ENCODE results near the gene MBNL2.

MBNL2 gene

GRCh38 chr13:97403893-97404750 is 182.0 kb downstream of the MBNL2 start:
- no peak for DNase-seq (ENCODE audit: low read depth in 1 of 2, low spot score in 1 of 2)

- no peak for DNase-seq (ENCODE audit: low read depth in 1 of 2, low spot score in 1 of 2)
Observed at GRCh38 chr13:97407540-97407939, 185.4 kb downstream of the MBNL2 start.

DNA sequence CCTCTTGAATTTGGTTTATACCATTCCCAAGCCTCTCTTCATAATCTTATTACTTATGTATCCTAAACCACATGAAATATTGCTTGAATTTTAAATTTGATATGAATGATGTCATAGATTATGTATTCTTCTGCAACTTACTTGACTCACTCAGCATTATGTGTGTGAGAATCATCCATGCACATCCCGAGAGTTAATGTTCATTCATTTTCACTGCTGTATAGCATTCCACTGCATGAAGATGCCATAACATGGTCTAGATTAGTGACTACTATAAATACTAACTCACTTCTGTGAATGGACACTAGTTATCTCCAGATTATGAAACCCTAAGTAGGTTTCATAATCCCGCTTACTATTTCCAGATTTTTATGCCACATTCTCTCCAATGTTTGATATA is 186.8 kb downstream of the MBNL2 start:
- no peak for DNase-seq (ENCODE audit: low read depth in 1 of 2, low spot score in 1 of 2)

- DNase-seq (ENCODE audit: low read depth in 1 of 2, low spot score in 1 of 2): no peak
Observed at GRCh38 chr13:97411984-97412383, 189.9 kb downstream of the MBNL2 start.

GRCh38 chr13:97413694-97414093 is 191.6 kb downstream of the MBNL2 start:
- DNase-seq (ENCODE audit: low read depth in 1 of 2, low spot score in 1 of 2): no peak

DNA sequence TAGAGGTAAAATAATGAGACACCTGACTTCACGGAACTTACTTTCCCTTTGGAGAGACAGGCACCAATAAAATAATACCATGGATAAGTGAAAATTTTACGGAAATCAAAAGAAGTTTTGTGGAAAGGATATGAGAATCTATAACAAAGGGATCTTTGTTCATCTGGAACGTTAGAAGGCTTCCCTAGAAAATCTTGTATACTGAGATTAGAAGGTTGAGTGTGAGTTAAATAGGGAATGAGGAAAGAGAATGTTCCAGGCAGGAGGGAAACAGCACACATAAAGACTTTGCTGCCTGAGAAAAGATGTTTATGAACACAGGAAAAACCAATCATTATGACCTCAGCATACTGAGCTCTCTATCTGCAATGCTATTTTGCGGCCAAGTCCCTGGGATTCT is 192.3 kb downstream of the MBNL2 start:
- DNase-seq (ENCODE audit: low read depth in 1 of 2, low spot score in 1 of 2): no peak

GRCh38 chr13:97417698-97418097 is 195.6 kb downstream of the MBNL2 start:
- DNase-seq (ENCODE audit: low read depth in 1 of 2, low spot score in 1 of 2): no peak

GRCh38 chr13:97422118-97423054 is 200.3 kb downstream of the MBNL2 start:
- no peak for DNase-seq (ENCODE audit: low read depth in 1 of 2, low spot score in 1 of 2)

DNA sequence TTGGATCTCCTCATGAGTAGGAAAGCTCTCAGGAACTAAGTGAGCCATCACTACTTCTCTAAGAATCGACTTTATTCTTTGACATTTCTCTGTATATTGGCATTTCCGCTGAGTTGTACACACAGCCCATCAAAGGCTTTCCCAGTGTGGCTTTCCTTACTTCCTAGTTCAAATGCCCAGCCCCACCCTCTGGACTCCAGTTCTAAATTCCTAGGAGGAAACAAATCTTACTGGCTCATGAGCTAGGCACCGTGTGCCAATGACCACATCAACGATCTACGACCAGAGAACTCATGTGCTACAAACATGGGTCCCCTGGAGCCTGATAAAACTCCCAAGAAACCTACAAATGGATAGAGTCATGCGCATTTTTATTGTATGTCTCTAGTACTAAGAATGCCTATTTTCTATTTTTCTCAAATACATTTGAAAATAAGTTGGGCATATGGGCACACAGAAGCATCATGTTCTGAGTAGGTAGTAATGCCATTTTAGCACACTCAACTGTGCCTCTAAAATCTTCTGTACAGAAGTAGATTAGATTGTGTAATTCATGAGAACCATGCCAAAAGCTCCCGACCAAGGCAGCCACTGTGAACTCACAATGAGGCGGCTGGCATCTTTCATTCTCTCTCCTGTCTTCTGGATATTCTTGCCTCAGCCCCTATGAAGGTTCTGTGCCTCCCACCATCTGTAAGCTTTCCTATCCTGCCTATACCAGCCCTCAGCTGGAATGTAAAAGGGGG is 201.3 kb downstream of the MBNL2 start:
- DNase-seq (ENCODE audit: low read depth in 1 of 2, low spot score in 1 of 2): no peak

GRCh38 chr13:97425590-97425989 is 203.5 kb downstream of the MBNL2 start:
- no peak for DNase-seq (ENCODE audit: low read depth in 1 of 2, low spot score in 1 of 2)

GRCh38 chr13:97426695-97427094 is 204.6 kb downstream of the MBNL2 start:
- DNase-seq (ENCODE audit: low read depth in 1 of 2, low spot score in 1 of 2): no peak

DNA sequence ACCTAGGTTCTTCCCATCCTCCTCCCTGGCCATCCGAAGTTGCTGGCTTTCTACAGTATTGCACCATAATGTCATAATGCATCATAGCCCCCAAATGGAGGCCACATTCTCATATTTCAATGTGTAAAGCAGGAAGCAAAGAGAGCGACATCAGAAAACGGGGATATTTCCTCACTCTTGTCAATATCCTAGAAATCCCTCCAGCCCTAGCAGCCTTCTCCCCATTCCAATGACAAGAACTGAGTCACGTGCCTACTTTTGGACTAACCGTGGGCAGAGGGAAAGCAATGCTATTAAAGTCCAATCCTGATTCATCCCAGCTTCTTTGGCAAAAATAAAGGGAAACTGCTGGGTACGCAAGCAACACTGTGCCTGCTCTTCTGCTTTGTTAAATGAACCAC is 207.5 kb downstream of the MBNL2 start:
- DNase-seq (ENCODE audit: low read depth in 1 of 2, low spot score in 1 of 2): no peak

DNA sequence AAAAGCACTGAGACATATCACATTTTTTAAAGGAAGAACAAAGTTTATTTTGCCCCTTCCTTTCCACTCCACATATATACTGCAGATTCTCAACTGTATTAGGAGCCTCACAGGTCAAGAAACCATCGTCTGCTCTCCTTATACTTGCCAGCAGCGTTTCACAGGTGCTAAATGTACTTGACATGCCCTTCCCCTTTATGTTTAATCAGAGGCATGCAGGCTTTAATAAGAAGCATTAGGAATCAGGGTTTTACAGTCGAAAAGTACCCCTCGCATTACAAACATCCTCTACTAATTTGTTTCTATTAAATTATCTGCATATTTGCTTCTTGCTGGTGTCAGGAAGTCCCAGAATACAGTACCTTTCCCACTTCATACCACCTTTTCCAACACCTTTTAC is 208.2 kb downstream of the MBNL2 start:
- DNase-seq (ENCODE audit: low read depth in 1 of 2, low spot score in 1 of 2): no peak

- no peak for DNase-seq (ENCODE audit: low read depth in 1 of 2, low spot score in 1 of 2)
Observed at GRCh38 chr13:97431171-97431764, 209.1 kb downstream of the MBNL2 start.

DNA sequence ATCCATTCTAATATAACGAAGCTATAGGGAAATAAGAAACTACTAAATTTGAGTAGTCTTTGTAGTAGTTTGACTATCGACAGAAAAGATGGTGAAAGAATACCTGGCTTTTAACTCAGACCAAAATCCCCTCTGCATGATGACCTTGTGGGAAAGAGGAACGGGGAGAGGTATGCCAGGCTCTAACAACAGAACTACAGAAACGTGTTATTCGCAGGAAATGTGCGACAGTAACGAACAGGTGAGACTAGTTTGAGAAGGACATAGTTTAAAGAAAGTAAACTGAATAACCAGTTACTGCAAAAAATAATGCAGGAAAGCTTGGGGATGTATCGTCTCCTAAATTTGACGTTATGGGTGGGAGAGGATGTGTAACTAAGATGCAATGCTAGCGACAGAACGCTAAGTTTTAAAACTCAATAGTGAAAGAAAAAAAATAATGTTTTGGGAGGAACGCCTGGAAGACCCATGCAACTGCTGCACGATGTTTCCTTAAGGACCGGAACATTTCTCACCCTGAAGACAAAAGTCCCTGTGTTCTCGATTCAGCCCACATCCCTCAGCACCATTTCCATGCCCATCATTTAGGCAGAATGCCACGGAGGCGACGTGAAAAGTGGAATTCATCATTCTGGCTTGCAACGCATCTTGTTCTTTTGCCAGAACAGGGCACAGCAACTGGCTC is 210.2 kb downstream of the MBNL2 start:
- DNase-seq (ENCODE audit: low read depth in 1 of 2, low spot score in 1 of 2): no peak

GRCh38 chr13:97432917-97433726 is 211.0 kb downstream of the MBNL2 start:
- DNase-seq (ENCODE audit: low read depth in 1 of 2, low spot score in 1 of 2): peak; percentile 93 to 98

- peak; percentile 76 to 79 for DNase-seq (ENCODE audit: low read depth in 1 of 2, low spot score in 1 of 2)
Observed at GRCh38 chr13:97433727-97434396, 211.7 kb downstream of the MBNL2 start, which contains the start of gene RAP2A. Gene RAP2A, plus strand, starts transcription at chr13:97434169. Its CDS starts 302 bp downstream, at chr13:97434471.

DNA sequence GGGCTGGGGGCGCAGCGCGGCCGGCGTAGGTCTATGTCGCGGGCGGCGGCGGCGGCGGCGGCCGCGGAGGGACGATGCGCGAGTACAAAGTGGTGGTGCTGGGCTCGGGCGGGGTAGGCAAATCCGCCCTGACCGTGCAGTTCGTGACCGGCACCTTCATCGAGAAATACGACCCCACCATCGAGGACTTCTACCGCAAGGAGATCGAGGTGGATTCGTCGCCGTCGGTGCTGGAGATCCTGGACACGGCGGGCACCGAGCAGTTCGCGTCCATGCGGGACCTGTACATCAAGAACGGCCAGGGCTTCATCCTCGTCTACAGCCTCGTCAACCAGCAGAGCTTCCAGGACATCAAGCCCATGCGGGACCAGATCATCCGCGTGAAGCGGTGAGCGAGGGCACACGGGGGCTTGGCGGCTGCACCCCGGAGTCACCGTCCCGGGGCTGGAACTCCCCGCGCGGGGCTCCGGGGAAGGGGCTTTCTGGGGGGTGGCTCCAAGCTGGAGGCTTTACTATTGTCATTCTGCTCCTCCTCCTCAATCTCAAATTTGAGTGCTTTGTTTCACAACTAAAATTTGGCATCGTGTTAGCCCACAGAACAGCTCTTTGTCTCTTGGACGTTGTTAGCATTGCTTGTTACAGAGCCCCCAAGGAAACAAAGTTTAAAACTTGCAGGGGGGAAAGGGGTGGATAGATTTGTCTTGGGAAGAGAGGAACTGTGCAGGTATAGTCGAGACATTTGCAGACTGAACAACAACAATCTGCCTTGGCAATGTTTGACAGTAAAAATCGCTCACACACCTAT is 212.5 kb downstream of the MBNL2 start:
- peak; percentile 5 to 20 for DNase-seq (ENCODE audit: low read depth in 1 of 2, low spot score in 1 of 2)

All from stimulated activated CD4-positive, alpha-beta T cell treated with anti-CD3 and anti-CD28 coated beads, Interleukin-15, amount 100 ng/mL, for 1 hour (primary cell).